Panc1 (cell line): ENCODE measurements around the gene HLA-DOA. TPM values are rescaled to one million over a fixed set of nuclear protein-coding genes. Genes with fewer than 3 reads are reported as not detected.

Source experiments
- ATAC-seq: fragments of 200-7000 bp; cut with Tn5 transposase; 2 replicates; pipeline ENCODE4 v1.9.1; 2020; ENCODE audit warnings: mild to moderate bottlenecking, moderate library complexity
- BruUV-seq: library from RNA; stranded (reverse); fragments of 400-500 nt; replicated peaks from 2 replicates; lab custom pipeline; 2021; lab: Mats Ljungman, UMichigan
- CTCF ChIA-PET: fragments of 300-600 bp; sonication (Branson Sonifier 250); formaldehyde crosslinking; loops from one replicate; lab custom pipeline; 2022; ENCODE audit warnings: antibody characterized with exemption; lab: Charles Lee
- POLR2A ChIA-PET: fragments of 300-600 bp; sonication (Branson Sonifier 250); formaldehyde crosslinking; loops from one replicate; lab custom pipeline; 2022; ENCODE audit warnings: antibody characterized with exemption; lab: Charles Lee
- DNase-seq: peaks from one replicate; pipeline ENCODE4 v3.0.0-alpha.2; 2010; ENCODE audit warnings: low read depth, low spot score
- H3K27ac ChIP-seq: 2 replicates; pipeline ENCODE4 v1.5.1; 2011; ENCODE audit warnings: mild to moderate bottlenecking, low read length, inconsistent platforms
- H3K27me3 ChIP-seq: fragments of 200-500 bp; sonication (Bioruptor generic); 2 replicates; pipeline ENCODE4 v1.6.0; 2014; ENCODE audit warnings: low read length, inconsistent platforms; ENCODE audit not compliant: control insufficient read depth, insufficient read depth
- H3K36me3 ChIP-seq: fragments of 200-500 bp; sonication (Bioruptor generic); 2 replicates; pipeline ENCODE4 v1.5.1; 2014; ENCODE audit warnings: inconsistent platforms, mild to moderate bottlenecking, low read length, moderate library complexity; ENCODE audit not compliant: control insufficient read depth, insufficient read depth
- H3K4me1 ChIP-seq: 2 replicates; pipeline ENCODE4 v1.5.1; 2011; ENCODE audit warnings: inconsistent platforms, mild to moderate bottlenecking, low read length, moderate library complexity; ENCODE audit not compliant: control insufficient read depth, insufficient read depth
- H3K4me3 ChIP-seq, 2 experiments: 2 replicates each; pipeline ENCODE4 v1.5.1; 2011 to 2012; ENCODE audit warnings: low read depth in 2 of 2, low read length in 2 of 2, mild to moderate bottlenecking in 2 of 2, inconsistent platforms in 1 of 2, moderate library complexity in 1 of 2
- H3K9me3 ChIP-seq: fragments of 200-500 bp; sonication (Bioruptor generic); 2 replicates; pipeline ENCODE4 v1.5.1; 2014; ENCODE audit warnings: low read depth, mild to moderate bottlenecking, inconsistent platforms, low read length, moderate library complexity; ENCODE audit not compliant: control insufficient read depth, insufficient read depth
- CTCF ChIP-seq: fragments of 450-650 bp; IDR thresholded peaks from 2 replicates; pipeline ENCODE4 v1.5.1; 2017; ENCODE audit warnings: mild to moderate bottlenecking
- POLR2AphosphoS5 ChIP-seq: IDR thresholded peaks from 2 replicates; pipeline ENCODE4 v1.6.1; 2012; ENCODE audit warnings: mild to moderate bottlenecking, low read depth, low read length, moderate library complexity
- REST ChIP-seq, 2 experiments: IDR thresholded peaks; 2 replicates each; pipeline ENCODE4 v1.6.1; 2011 to 2012; ENCODE audit warnings: low read depth in 2 of 2, control low read depth in 1 of 2, low read length in 1 of 2, mild to moderate bottlenecking in 1 of 2, moderate library complexity in 1 of 2; ENCODE audit not compliant: insufficient read depth in 1 of 2
- TCF7L2 ChIP-seq: IDR thresholded peaks from 2 replicates; pipeline ENCODE4 v1.6.1; 2011; ENCODE audit warnings: mild to moderate bottlenecking, low read depth, low read length, inconsistent platforms
- in situ Hi-C: cut with HindIII; loops from 2 replicates; pipeline ENCODE4 v1.10.0; 2016; ENCODE audit warnings: low sequenced_read_pairs, low pct_unique_long_range_greater_than_20kb
- intact Hi-C: fragments of 100-400 bp; cut with micrococcal nuclease; formaldehyde crosslinking; loops from one replicate; pipeline ENCODE4 v1.10.0; 2022; ENCODE audit not compliant: unreplicated experiment
- total RNA-seq: library from RNA; stranded (reverse); gene quantifications from one replicate; pipeline ENCODE4 v1.2.1, GENCODE V29; 2021; ENCODE audit not compliant: unreplicated experiment

HLA-DOA gene
- total RNA-seq, 1 experiment from 2014 or later: 0.08 TPM

- CTCF ChIA-PET: interaction anchor here (0.5 kb wide), 1 partner anchor 75 kb away, joined by 3 read pairs; no protein-coding TSS in a partner anchor
- no peak for TF ChIP-seq CTCF
- TF ChIP-seq POLR2AphosphoS5: no peak
- no peak for TF ChIP-seq REST (IDR thresholded peaks at IDR 0.05; ENCODE audit: insufficient read depth in 1 of 2, low read depth in 2 of 2, low read length in 1 of 2)
- no peak for TF ChIP-seq TCF7L2
- no TSS peak for BruUV-seq
Measured at GRCh38 chr6:33015798-33016197, 6.4 kb upstream of the HLA-DOA start.

GRCh38 chr6:33014841-33015634 lies 5.6 kb upstream of the HLA-DOA start:
- ChIA-PET CTCF (interaction anchor here (0.6 kb wide), 3 partner anchors 113 to 360 kb away, joined by 3 to 4 read pairs (median 3); no protein-coding TSS in a partner anchor), POLR2A (no interaction called here)
- Histone ChIP-seq H3K27ac (no peak overlapping the region), H3K27me3 (peaks cover 19% of the 10 kb centered on the region), H3K36me3 (no peaks in the 10 kb centered on the region), H3K4me1 (no peaks in the 10 kb centered on the region), H3K4me3 (no peak overlapping the region), H3K9me3 (no peaks in the 10 kb centered on the region)
- DNase-seq (peak; percentile 62), ATAC-seq (peak; percentile 82)
- TF ChIP-seq CTCF: peak; percentile 84
- no peak for TF ChIP-seq REST (IDR thresholded peaks at IDR 0.05; ENCODE audit: insufficient read depth in 1 of 2, low read depth in 2 of 2, low read length in 1 of 2)
- no peak for TF ChIP-seq POLR2AphosphoS5
- in situ Hi-C loops (no loop called here), intact Hi-C loops (loop anchor here (5.0 to 10.0 kb wide), 3 partner anchors 132 to 230 kb away; no protein-coding TSS in a partner anchor)
- BruUV-seq: no TSS peak

More at GRCh38 chr6:33015798-33016197, 6.4 kb upstream of the HLA-DOA start:
- H3K36me3 ChIP-seq: no peaks in the 10 kb centered on the region
- no peak overlapping the region for H3K27ac ChIP-seq
- POLR2A ChIA-PET: interaction anchor here (0.6 kb wide), 1 partner anchor 468 kb away, joined by 3 read pairs; no protein-coding TSS in a partner anchor
- intact Hi-C loops (loop anchor here (5.0 to 10.0 kb wide), 3 partner anchors 132 to 229 kb away; no protein-coding TSS in a partner anchor), in situ Hi-C loops (no loop called here)
- no peak overlapping the region for H3K4me3 ChIP-seq
- H3K4me1 ChIP-seq: no peaks in the 10 kb centered on the region
- H3K9me3 ChIP-seq: no peaks in the 10 kb centered on the region
- no peak for ATAC-seq
- H3K27me3 ChIP-seq: peaks cover 19% of the 10 kb centered on the region
- no peak for DNase-seq
